Ishikawa (cell line): ENCODE data around the gene FAIM2.

Experiments
- CEBPB ChIP-seq: IDR thresholded peaks from 2 replicates; pipeline ENCODE4 v1.6.1; 2012
- CREB1 ChIP-seq: IDR thresholded peaks from 2 replicates; pipeline ENCODE4 v1.6.1; 2012; ENCODE audit warnings: low read depth
- EGR1 ChIP-seq: IDR thresholded peaks from 2 replicates; pipeline ENCODE4 v1.6.1; 2012
- EP300 ChIP-seq: IDR thresholded peaks from 2 replicates; pipeline ENCODE4 v1.6.1; 2012; ENCODE audit warnings: borderline replicate concordance
- FOXM1 ChIP-seq: IDR thresholded peaks from 2 replicates; pipeline ENCODE4 v1.6.1; 2012; ENCODE audit warnings: low read depth, borderline replicate concordance
- MAX ChIP-seq: IDR thresholded peaks from 2 replicates; pipeline ENCODE4 v1.6.1; 2012
- NFIC ChIP-seq: IDR thresholded peaks from 2 replicates; pipeline ENCODE4 v1.6.1; 2012
- RAD21 ChIP-seq: IDR thresholded peaks from 2 replicates; pipeline ENCODE4 v1.6.1; 2012; ENCODE audit warnings: low read depth
- REST ChIP-seq: IDR thresholded peaks from 2 replicates; pipeline ENCODE4 v1.6.1; 2012; ENCODE audit warnings: low read depth, mild to moderate bottlenecking
- TAF1 ChIP-seq: IDR thresholded peaks from 2 replicates; pipeline ENCODE4 v1.6.1; 2012; ENCODE audit warnings: low read depth, mild to moderate bottlenecking
- TCF12 ChIP-seq: IDR thresholded peaks from 2 replicates; pipeline ENCODE4 v1.6.1; 2012; ENCODE audit warnings: low read depth
- TEAD4 ChIP-seq: IDR thresholded peaks from 2 replicates; pipeline ENCODE4 v1.6.1; 2012
- USF1 ChIP-seq: IDR thresholded peaks from 2 replicates; pipeline ENCODE4 v1.6.1; 2012
- YY1 ChIP-seq: IDR thresholded peaks from 2 replicates; pipeline ENCODE4 v1.6.1; 2012; ENCODE audit warnings: low read depth
- ZBTB7A ChIP-seq: IDR thresholded peaks from 2 replicates; pipeline ENCODE4 v1.6.1; 2012; ENCODE audit warnings: low read depth

The FAIM2 gene

GRCh38 chr12:49825360-49825970 is 78.2 kb downstream of the FAIM2 start:
- TF ChIP-seq MAX (no peak), RAD21 (no peak), CEBPB (no peak), TEAD4 (no peak), USF1 (no peak), EP300 (no peak), NFIC (no peak), YY1 (no peak), TAF1 (no peak), FOXM1 (no peak), REST (no peak), EGR1 (no peak), CREB1 (no peak), TCF12 (no peak), ZBTB7A (no peak)

- TF ChIP-seq RAD21 (no peak), CEBPB (no peak), YY1 (no peak), TCF12 (no peak), USF1 (no peak), TEAD4 (no peak), MAX (no peak), ZBTB7A (no peak), EGR1 (no peak), NFIC (no peak), EP300 (no peak)
These were observed 78.8 kb downstream of the FAIM2 start for GRCh38 chr12:49824895-49825294.

- no peak for TF ChIP-seq RAD21
- TF ChIP-seq EP300: no peak
- TF ChIP-seq FOXM1: no peak
- TF ChIP-seq NFIC: no peak
- TF ChIP-seq MAX: no peak
- TF ChIP-seq TCF12: no peak
- TF ChIP-seq CREB1: no peak
- no peak for TF ChIP-seq TEAD4
- no peak for TF ChIP-seq YY1
- TF ChIP-seq TAF1: no peak
These were observed 79.3 kb downstream of the FAIM2 start for GRCh38 chr12:49824416-49824815.

GRCh38 chr12:49823951-49824350 is 79.7 kb downstream of the FAIM2 start:
- TF ChIP-seq USF1 (no peak), TCF12 (no peak), YY1 (no peak), CEBPB (no peak), CREB1 (no peak), EGR1 (no peak), REST (no peak), ZBTB7A (no peak), MAX (no peak), FOXM1 (no peak), EP300 (no peak)

- TF ChIP-seq RAD21 (no peak), TCF12 (no peak), TAF1 (no peak), FOXM1 (no peak), EGR1 (no peak), EP300 (no peak), USF1 (no peak), ZBTB7A (no peak), TEAD4 (no peak), NFIC (no peak), YY1 (no peak), CEBPB (no peak), CREB1 (no peak)
These were observed 80.3 kb downstream of the FAIM2 start for GRCh38 chr12:49823350-49823749.
